ENCODE results near the gene RHOH. TPM values are rescaled to one million over a fixed set of nuclear protein-coding genes. Genes with fewer than 3 reads are reported as not detected.

The RHOH gene
- total and polyA plus RNA-seq, 9 of the 15 experiments (the other 6 are each of a cell fraction or from before 2014, with no cell fraction given) = 14.3 to 37.7 (median 23.2) TPM

DNA sequence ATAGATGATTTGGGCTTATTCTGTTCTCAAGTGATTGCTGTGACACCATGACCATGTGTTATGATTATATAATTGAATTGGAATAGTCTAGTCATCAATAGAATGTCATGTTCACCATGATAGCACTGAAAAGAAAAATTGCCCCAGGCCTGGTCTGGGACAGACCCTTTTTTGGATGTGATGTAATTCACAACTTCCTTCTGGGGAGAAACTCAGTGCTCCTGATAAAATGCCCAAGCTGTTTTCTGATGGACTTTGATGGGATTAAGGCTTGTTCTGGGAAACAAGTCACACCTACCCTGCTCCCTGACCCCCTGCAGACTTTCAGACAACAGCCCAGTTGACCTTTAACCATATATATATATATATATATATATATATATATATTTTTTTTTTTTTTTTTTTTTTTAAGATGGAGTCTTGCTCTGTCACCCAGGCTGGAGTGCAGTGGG lies 65.3 kb downstream of the RHOH start (continued):
- TF ChIP-seq, protein P1, sequence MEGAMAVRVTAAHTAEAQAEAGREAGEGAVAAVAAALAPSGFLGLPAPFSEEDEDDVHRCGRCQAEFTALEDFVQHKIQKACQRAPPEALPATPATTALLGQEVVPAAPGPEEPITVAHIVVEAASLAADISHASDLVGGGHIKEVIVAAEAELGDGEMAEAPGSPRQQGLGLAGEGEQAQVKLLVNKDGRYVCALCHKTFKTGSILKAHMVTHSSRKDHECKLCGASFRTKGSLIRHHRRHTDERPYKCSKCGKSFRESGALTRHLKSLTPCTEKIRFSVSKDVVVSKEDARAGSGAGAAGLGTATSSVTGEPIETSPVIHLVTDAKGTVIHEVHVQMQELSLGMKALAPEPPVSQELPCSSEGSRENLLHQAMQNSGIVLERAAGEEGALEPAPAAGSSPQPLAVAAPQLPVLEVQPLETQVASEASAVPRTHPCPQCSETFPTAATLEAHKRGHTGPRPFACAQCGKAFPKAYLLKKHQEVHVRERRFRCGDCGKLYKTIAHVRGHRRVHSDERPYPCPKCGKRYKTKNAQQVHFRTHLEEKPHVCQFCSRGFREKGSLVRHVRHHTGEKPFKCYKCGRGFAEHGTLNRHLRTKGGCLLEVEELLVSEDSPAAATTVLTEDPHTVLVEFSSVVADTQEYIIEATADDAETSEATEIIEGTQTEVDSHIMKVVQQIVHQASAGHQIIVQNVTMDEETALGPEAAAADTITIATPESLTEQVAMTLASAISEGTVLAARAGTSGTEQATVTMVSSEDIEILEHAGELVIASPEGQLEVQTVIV (CRISPR knock-in tag; IDR thresholded peaks at IDR 0.05; ENCODE audit: borderline replicate concordance) = no peak
- TF ChIP-seq NR2C2 (CRISPR knock-in tag; IDR thresholded peaks at IDR 0.05) (no peak), NR2C2 (tag; IDR thresholded peaks at IDR 0.05) (no peak), SMARCB1 (IDR thresholded peaks at IDR 0.05; ENCODE audit: insufficient read length, low read depth) (no peak), ZNF77 (CRISPR knock-in tag; IDR thresholded peaks at IDR 0.05) (no peak), SMC3 (conservative IDR thresholded peaks at IDR 0.05; ENCODE audit: insufficient read depth, low read depth, low read length) (no peak), RBM14 (IDR thresholded peaks at IDR 0.05; ENCODE audit: borderline replicate concordance, insufficient read depth, low read depth, low read length) (no peak)
- TF ChIP-seq, protein P2, sequence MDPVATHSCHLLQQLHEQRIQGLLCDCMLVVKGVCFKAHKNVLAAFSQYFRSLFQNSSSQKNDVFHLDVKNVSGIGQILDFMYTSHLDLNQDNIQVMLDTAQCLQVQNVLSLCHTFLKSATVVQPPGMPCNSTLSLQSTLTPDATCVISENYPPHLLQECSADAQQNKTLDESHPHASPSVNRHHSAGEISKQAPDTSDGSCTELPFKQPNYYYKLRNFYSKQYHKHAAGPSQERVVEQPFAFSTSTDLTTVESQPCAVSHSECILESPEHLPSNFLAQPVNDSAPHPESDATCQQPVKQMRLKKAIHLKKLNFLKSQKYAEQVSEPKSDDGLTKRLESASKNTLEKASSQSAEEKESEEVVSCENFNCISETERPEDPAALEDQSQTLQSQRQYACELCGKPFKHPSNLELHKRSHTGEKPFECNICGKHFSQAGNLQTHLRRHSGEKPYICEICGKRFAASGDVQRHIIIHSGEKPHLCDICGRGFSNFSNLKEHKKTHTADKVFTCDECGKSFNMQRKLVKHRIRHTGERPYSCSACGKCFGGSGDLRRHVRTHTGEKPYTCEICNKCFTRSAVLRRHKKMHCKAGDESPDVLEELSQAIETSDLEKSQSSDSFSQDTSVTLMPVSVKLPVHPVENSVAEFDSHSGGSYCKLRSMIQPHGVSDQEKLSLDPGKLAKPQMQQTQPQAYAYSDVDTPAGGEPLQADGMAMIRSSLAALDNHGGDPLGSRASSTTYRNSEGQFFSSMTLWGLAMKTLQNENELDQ (CRISPR knock-in tag; IDR thresholded peaks at IDR 0.05; ENCODE audit: borderline replicate concordance) = no peak
- TF ChIP-seq, protein P3, sequence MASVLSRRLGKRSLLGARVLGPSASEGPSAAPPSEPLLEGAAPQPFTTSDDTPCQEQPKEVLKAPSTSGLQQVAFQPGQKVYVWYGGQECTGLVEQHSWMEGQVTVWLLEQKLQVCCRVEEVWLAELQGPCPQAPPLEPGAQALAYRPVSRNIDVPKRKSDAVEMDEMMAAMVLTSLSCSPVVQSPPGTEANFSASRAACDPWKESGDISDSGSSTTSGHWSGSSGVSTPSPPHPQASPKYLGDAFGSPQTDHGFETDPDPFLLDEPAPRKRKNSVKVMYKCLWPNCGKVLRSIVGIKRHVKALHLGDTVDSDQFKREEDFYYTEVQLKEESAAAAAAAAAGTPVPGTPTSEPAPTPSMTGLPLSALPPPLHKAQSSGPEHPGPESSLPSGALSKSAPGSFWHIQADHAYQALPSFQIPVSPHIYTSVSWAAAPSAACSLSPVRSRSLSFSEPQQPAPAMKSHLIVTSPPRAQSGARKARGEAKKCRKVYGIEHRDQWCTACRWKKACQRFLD (CRISPR knock-in tag; IDR thresholded peaks at IDR 0.05) = no peak

All from K562 (cell line).